Measurements from ENCODE around the gene SRCAP. TPM values are rescaled to one million over a fixed set of nuclear protein-coding genes. Genes with fewer than 3 reads are reported as not detected.

The SRCAP gene
- polyA plus RNA-seq, 2 donors = 4.9 to 20.9 TPM

- no peaks in the 10 kb centered on the region for H3K27me3 ChIP-seq (ENCODE audit: control insufficient read depth in 1 of 2, insufficient read depth in 2 of 2, low read length in 2 of 2)
- H3K4me1 ChIP-seq (ENCODE audit: control insufficient read depth in 2 of 2, insufficient read depth in 2 of 2, low read length in 1 of 2) = peaks cover 0 to 8% of the 10 kb centered on the region in 2 donors
- peak overlapping the region; percentile 65 to 77 for H3K4me3 ChIP-seq (ENCODE audit: low read depth in 1 of 2, low read length in 2 of 2)
- peaks cover 4 to 23% of the 10 kb centered on the region in 2 donors for H3K36me3 ChIP-seq (ENCODE audit: control insufficient read depth in 2 of 2, insufficient read depth in 2 of 2, low read length in 1 of 2)
- H3K27ac ChIP-seq (ENCODE audit: low read depth in 2 of 2, low read length in 1 of 2) = peak overlapping the region; percentile 78 to 90
- no peaks in the 10 kb centered on the region for H3K9me3 ChIP-seq (ENCODE audit: control insufficient read depth in 2 of 2, insufficient read depth in 1 of 2, low read depth in 1 of 2, low read length in 1 of 2)
- 14 to 19% methylated on average over 29 to 36 of the region's 36 CpGs for WGBS, 2 donors
Measured at GRCh38 chr16:30748634-30749445, 49.9 kb downstream of the SRCAP start.

- no peak overlapping the region for H3K4me3 ChIP-seq (ENCODE audit: low read depth in 1 of 2, low read length in 2 of 2)
- peaks cover 0 to 8% of the 10 kb centered on the region in 2 donors for H3K4me1 ChIP-seq (ENCODE audit: control insufficient read depth in 2 of 2, insufficient read depth in 2 of 2, low read length in 1 of 2)
- WGBS, 2 donors = 82 to 84% methylated on average over 4 of the region's 4 CpGs
- H3K27me3 ChIP-seq (ENCODE audit: control insufficient read depth in 1 of 2, insufficient read depth in 2 of 2, low read length in 2 of 2) = no peaks in the 10 kb centered on the region
- H3K36me3 ChIP-seq (ENCODE audit: control insufficient read depth in 2 of 2, insufficient read depth in 2 of 2, low read length in 1 of 2) = peaks cover 0 to 20% of the 10 kb centered on the region in 2 donors
- no peaks in the 10 kb centered on the region for H3K9me3 ChIP-seq (ENCODE audit: control insufficient read depth in 2 of 2, insufficient read depth in 1 of 2, low read depth in 1 of 2, low read length in 1 of 2)
- no peak overlapping the region for H3K27ac ChIP-seq (ENCODE audit: low read depth in 2 of 2, low read length in 1 of 2)
Measured at GRCh38 chr16:30750201-30750600, 51.2 kb downstream of the SRCAP start.

GRCh38 chr16:30750876-30751465 is 52.0 kb downstream of the SRCAP start:
- Histone ChIP-seq H3K27ac (ENCODE audit: low read depth in 2 of 2, low read length in 1 of 2) (no peak overlapping the region), H3K9me3 (ENCODE audit: control insufficient read depth in 2 of 2, insufficient read depth in 1 of 2, low read depth in 1 of 2, low read length in 1 of 2) (no peaks in the 10 kb centered on the region), H3K27me3 (ENCODE audit: control insufficient read depth in 1 of 2, insufficient read depth in 2 of 2, low read length in 2 of 2) (no peaks in the 10 kb centered on the region), H3K4me3 (ENCODE audit: low read depth in 1 of 2, low read length in 2 of 2) (no peak overlapping the region), H3K4me1 (ENCODE audit: control insufficient read depth in 2 of 2, insufficient read depth in 2 of 2, low read length in 1 of 2) (peaks cover 0 to 8% of the 10 kb centered on the region in 2 donors), H3K36me3 (ENCODE audit: control insufficient read depth in 2 of 2, insufficient read depth in 2 of 2, low read length in 1 of 2) (peaks cover 0 to 18% of the 10 kb centered on the region in 2 donors)
- WGBS, 2 donors = 91 to 93% methylated on average over 20 of the region's 20 CpGs

GRCh38 chr16:30753596-30753995 is 54.6 kb downstream of the SRCAP start:
- no peaks in the 10 kb centered on the region for H3K9me3 ChIP-seq (ENCODE audit: control insufficient read depth in 2 of 2, insufficient read depth in 1 of 2, low read depth in 1 of 2, low read length in 1 of 2)
- no peaks in the 10 kb centered on the region for H3K27me3 ChIP-seq (ENCODE audit: control insufficient read depth in 1 of 2, insufficient read depth in 2 of 2, low read length in 2 of 2)
- H3K4me3 ChIP-seq (ENCODE audit: low read depth in 1 of 2, low read length in 2 of 2) = no peak overlapping the region
- peaks cover 0 to 29% of the 10 kb centered on the region in 2 donors for H3K36me3 ChIP-seq (ENCODE audit: control insufficient read depth in 2 of 2, insufficient read depth in 2 of 2, low read length in 1 of 2)
- H3K27ac ChIP-seq (ENCODE audit: low read depth in 2 of 2, low read length in 1 of 2) = no peak overlapping the region
- whole genome bisulfite sequencing, 2 donors = 74 to 82% methylated on average over 4 of the region's 4 CpGs
- H3K4me1 ChIP-seq (ENCODE audit: control insufficient read depth in 2 of 2, insufficient read depth in 2 of 2, low read length in 1 of 2) = peaks cover 0 to 3% of the 10 kb centered on the region in 2 donors

GRCh38 chr16:30755955-30756780 is 57.2 kb downstream of the SRCAP start:
- H3K4me1 ChIP-seq (ENCODE audit: control insufficient read depth in 2 of 2, insufficient read depth in 2 of 2, low read length in 1 of 2) = peaks cover 0 to 2% of the 10 kb centered on the region in 2 donors
- peaks cover 0 to 24% of the 10 kb centered on the region in 2 donors for H3K36me3 ChIP-seq (ENCODE audit: control insufficient read depth in 2 of 2, insufficient read depth in 2 of 2, low read length in 1 of 2)
- WGBS, 2 donors = 92 to 93% methylated on average over 20 of the region's 20 CpGs
- no peak overlapping the region for H3K27ac ChIP-seq (ENCODE audit: low read depth in 2 of 2, low read length in 1 of 2)
- no peaks in the 10 kb centered on the region for H3K9me3 ChIP-seq (ENCODE audit: control insufficient read depth in 2 of 2, insufficient read depth in 1 of 2, low read depth in 1 of 2, low read length in 1 of 2)
- no peaks in the 10 kb centered on the region for H3K27me3 ChIP-seq (ENCODE audit: control insufficient read depth in 1 of 2, insufficient read depth in 2 of 2, low read length in 2 of 2)
- no peak overlapping the region for H3K4me3 ChIP-seq (ENCODE audit: low read depth in 1 of 2, low read length in 2 of 2)

GRCh38 chr16:30756781-30757100 is 57.8 kb downstream of the SRCAP start:
- no peaks in the 10 kb centered on the region for H3K27me3 ChIP-seq (ENCODE audit: control insufficient read depth in 1 of 2, insufficient read depth in 2 of 2, low read length in 2 of 2)
- peaks cover 0 to 3% of the 10 kb centered on the region in 2 donors for H3K4me1 ChIP-seq (ENCODE audit: control insufficient read depth in 2 of 2, insufficient read depth in 2 of 2, low read length in 1 of 2)
- H3K4me3 ChIP-seq (ENCODE audit: low read depth in 1 of 2, low read length in 2 of 2) = no peak overlapping the region
- H3K36me3 ChIP-seq (ENCODE audit: control insufficient read depth in 2 of 2, insufficient read depth in 2 of 2, low read length in 1 of 2) = peaks cover 0 to 19% of the 10 kb centered on the region in 2 donors
- H3K27ac ChIP-seq (ENCODE audit: low read depth in 2 of 2, low read length in 1 of 2) = no peak overlapping the region
- WGBS, 2 donors = 96% methylated on average over 13 of the region's 13 CpGs
- H3K9me3 ChIP-seq (ENCODE audit: control insufficient read depth in 2 of 2, insufficient read depth in 1 of 2, low read depth in 1 of 2, low read length in 1 of 2) = no peaks in the 10 kb centered on the region

- H3K4me3 ChIP-seq (ENCODE audit: low read depth in 1 of 2, low read length in 2 of 2) = no peak overlapping the region
- no peaks in the 10 kb centered on the region for H3K9me3 ChIP-seq (ENCODE audit: control insufficient read depth in 2 of 2, insufficient read depth in 1 of 2, low read depth in 1 of 2, low read length in 1 of 2)
- no peaks in the 10 kb centered on the region for H3K27me3 ChIP-seq (ENCODE audit: control insufficient read depth in 1 of 2, insufficient read depth in 2 of 2, low read length in 2 of 2)
- 91 to 95% methylated on average over 7 of the region's 7 CpGs for WGBS, 2 donors
- peaks cover 0 to 3% of the 10 kb centered on the region in 2 donors for H3K4me1 ChIP-seq (ENCODE audit: control insufficient read depth in 2 of 2, insufficient read depth in 2 of 2, low read length in 1 of 2)
- H3K36me3 ChIP-seq (ENCODE audit: control insufficient read depth in 2 of 2, insufficient read depth in 2 of 2, low read length in 1 of 2) = peaks cover 0 to 19% of the 10 kb centered on the region in 2 donors
- H3K27ac ChIP-seq (ENCODE audit: low read depth in 2 of 2, low read length in 1 of 2) = no peak overlapping the region
Measured at GRCh38 chr16:30757316-30757715, 58.3 kb downstream of the SRCAP start.

- Histone ChIP-seq H3K4me1 (ENCODE audit: control insufficient read depth in 2 of 2, insufficient read depth in 2 of 2, low read length in 1 of 2) (peaks cover 0 to 11% of the 10 kb centered on the region in 2 donors), H3K27ac (ENCODE audit: low read depth in 2 of 2, low read length in 1 of 2) (peak overlapping the region in 1 of 2 donors; percentile 57), H3K4me3 (ENCODE audit: low read depth in 1 of 2, low read length in 2 of 2) (no peak overlapping the region), H3K36me3 (ENCODE audit: control insufficient read depth in 2 of 2, insufficient read depth in 2 of 2, low read length in 1 of 2) (peaks cover 0 to 17% of the 10 kb centered on the region in 2 donors), H3K9me3 (ENCODE audit: control insufficient read depth in 2 of 2, insufficient read depth in 1 of 2, low read depth in 1 of 2, low read length in 1 of 2) (no peaks in the 10 kb centered on the region), H3K27me3 (ENCODE audit: control insufficient read depth in 1 of 2, insufficient read depth in 2 of 2, low read length in 2 of 2) (no peaks in the 10 kb centered on the region)
- WGBS, 2 donors = 81 to 83% methylated on average over 10 of the region's 10 CpGs
Measured at GRCh38 chr16:30758988-30759491, 60.1 kb downstream of the SRCAP start.

- H3K27me3 ChIP-seq (ENCODE audit: control insufficient read depth in 1 of 2, insufficient read depth in 2 of 2, low read length in 2 of 2) = no peaks in the 10 kb centered on the region
- H3K9me3 ChIP-seq (ENCODE audit: control insufficient read depth in 2 of 2, insufficient read depth in 1 of 2, low read depth in 1 of 2, low read length in 1 of 2) = no peaks in the 10 kb centered on the region
- no peak overlapping the region for H3K4me3 ChIP-seq (ENCODE audit: low read depth in 1 of 2, low read length in 2 of 2)
- H3K36me3 ChIP-seq (ENCODE audit: control insufficient read depth in 2 of 2, insufficient read depth in 2 of 2, low read length in 1 of 2) = peaks cover 3 to 26% of the 10 kb centered on the region in 2 donors
- no peak overlapping the region for H3K27ac ChIP-seq (ENCODE audit: low read depth in 2 of 2, low read length in 1 of 2)
- WGBS, 2 donors = 89 to 91% methylated on average over 7 of the region's 7 CpGs
- H3K4me1 ChIP-seq (ENCODE audit: control insufficient read depth in 2 of 2, insufficient read depth in 2 of 2, low read length in 1 of 2) = peaks cover 0 to 13% of the 10 kb centered on the region in 2 donors
Measured at GRCh38 chr16:30760001-30760559, 61.1 kb downstream of the SRCAP start.

All from esophagus (tissue), 2 donors.